ENCODE measurements around the gene ZFYVE9.

ZFYVE9 gene

GRCh38 chr1:52259886-52260285 is 118.0 kb downstream of the ZFYVE9 start:
- no peak for DNase-seq

DNA sequence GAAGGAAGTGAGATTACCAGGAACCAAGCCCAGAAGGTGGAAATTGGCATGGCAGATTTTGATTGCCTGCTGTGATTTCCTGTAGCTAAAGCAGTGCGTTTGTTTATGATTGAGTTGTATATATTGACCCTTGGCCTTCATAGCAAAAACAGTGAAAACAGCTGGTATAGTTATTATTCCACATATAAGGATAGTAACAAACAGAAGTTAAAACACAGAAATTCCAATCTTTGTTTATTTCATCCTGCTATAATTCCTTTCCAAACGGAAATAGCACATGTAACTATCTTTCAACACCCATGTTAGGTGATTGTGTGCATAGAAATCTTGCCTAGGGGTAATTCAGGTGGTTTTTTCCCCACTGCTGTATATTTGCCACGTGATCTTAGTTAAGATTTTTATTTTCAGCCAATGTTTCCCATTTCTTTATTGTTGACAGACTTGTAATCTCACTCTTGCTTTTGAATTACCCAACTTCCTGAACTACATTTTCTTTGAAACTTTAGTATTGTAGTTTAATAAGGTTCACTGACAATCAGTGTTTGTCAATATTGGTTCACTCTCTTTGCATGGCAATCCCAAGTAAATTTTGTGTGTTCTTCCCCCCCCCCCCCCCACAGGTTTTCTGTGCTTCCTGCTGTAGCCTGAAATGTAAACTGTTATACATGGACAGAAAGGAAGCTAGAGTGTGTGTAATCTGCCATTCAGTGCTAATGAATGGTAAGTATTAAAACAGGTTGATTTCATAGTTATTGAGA is 121.4 kb downstream of the ZFYVE9 start:
- DNase-seq: peak; percentile 68

DNA sequence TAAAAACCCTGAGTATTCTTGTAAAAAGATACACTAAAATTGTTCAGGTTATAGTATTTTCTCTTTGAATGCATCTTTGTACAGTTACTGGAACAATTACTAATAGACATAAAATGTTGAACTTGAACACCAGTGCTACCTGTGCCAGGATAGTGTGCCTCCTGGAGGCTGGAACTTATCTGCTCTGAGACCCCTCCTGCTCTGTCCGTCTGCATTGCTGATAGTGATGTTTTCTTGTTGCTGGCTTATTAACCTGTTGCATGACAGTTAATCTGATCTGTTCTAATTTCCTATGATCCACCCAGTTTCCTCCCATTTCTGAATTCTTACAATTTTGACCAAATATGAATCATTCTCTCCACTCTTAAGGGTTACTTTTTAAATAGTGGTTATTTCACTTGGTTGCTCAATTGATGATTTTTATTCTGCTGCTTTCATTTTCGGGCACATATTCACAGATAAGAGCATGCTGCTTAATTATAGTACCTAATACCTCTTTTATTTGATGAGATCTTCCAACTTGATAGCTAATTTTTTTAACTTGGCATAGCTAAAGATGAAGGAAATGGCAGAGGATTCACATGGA is 122.7 kb downstream of the ZFYVE9 start:
- no peak for DNase-seq

DNA sequence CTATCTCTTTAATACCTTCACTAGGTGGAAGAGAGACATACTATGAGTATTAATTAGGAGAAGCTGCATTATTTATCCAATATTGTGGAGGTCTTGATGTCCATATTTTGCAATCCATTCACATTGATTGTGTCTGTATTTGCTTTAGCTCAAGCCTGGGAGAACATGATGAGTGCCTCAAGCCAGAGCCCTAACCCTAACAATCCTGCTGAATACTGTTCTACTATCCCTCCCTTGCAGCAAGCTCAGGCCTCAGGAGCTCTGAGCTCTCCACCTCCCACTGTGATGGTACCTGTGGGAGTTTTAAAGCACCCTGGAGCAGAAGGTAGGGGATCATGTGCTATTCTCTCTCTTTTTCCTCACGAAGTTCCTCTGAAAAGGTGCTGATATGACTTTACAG is 124.6 kb downstream of the ZFYVE9 start:
- DNase-seq: peak; percentile 0

DNA sequence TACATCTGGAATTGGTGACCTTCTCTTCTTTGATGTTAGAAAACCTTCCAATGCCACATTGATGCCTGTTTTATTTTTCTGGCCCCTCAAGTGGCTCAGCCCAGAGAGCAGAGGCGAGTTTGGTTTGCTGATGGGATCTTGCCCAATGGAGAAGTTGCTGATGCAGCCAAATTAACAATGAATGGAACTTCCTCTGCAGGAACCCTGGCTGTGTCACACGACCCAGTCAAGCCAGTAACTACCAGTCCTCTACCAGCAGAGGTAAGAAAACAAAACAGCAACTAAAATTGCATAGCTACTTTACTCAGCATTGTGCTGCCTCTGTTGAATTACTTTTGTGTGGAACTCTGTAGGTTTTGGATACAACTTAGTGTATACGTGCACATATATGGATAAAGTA is 126.5 kb downstream of the ZFYVE9 start:
- no peak for DNase-seq

DNA sequence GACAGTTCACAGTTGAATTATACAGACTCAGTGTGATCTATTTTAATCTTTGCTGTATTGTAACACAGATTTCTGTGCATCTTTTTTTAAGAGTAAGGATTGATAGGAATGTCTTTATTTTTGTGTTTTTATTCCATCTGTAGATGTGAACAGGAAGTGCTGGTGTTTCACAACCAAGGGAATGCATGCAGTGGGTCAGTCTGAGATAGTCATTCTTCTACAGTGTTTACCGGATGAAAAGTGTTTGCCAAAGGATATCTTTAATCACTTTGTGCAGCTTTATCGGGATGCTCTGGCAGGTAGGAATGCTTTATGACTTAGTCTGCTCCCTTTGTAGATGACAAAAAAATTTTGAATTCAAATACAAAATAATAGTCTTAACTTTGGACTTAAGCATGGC is 139.6 kb downstream of the ZFYVE9 start:
- DNase-seq: no peak

DNA sequence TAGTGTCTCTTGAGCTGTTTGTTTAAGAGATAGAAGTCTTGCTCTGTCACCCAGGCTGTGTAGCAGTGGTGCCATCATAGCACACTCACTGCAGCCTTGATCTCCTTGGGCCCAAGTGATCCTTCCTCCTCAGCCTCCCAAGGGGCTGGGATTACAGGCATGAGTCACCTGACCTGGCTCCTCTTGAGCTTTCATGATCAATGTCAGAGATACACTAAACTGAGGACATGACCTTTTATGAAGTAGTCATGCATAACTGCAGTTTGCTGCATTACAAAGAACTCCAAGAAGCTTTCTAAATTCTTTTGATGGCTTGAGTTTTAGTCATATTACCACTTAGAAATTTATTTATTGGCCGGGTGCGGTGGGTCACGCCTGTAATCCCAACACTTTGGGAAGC is 146.4 kb downstream of the ZFYVE9 start:
- no peak for DNase-seq

DNA sequence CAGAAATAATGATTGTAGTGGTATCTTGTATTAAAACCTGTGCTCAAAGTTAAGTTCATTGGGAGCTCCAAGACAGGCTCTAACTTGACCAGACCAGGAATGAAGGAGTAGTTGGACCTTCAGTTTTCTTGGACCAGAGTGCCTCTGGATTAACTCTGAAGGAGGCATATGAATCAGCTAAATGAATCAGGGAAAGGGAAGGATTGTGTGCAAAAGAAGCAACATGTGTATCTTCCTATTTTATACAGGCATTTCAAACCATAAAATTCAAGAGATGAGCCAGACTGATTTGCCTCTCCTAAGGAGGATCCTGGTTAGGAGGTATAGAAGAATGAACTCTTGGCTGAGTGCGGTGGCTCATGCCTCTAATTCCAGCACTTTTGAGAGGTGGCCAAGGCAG is 152.7 kb downstream of the ZFYVE9 start:
- DNase-seq: no peak

GRCh38 chr1:52296345-52296744 is 154.5 kb downstream of the ZFYVE9 start:
- peak; percentile 54 for DNase-seq

DNA sequence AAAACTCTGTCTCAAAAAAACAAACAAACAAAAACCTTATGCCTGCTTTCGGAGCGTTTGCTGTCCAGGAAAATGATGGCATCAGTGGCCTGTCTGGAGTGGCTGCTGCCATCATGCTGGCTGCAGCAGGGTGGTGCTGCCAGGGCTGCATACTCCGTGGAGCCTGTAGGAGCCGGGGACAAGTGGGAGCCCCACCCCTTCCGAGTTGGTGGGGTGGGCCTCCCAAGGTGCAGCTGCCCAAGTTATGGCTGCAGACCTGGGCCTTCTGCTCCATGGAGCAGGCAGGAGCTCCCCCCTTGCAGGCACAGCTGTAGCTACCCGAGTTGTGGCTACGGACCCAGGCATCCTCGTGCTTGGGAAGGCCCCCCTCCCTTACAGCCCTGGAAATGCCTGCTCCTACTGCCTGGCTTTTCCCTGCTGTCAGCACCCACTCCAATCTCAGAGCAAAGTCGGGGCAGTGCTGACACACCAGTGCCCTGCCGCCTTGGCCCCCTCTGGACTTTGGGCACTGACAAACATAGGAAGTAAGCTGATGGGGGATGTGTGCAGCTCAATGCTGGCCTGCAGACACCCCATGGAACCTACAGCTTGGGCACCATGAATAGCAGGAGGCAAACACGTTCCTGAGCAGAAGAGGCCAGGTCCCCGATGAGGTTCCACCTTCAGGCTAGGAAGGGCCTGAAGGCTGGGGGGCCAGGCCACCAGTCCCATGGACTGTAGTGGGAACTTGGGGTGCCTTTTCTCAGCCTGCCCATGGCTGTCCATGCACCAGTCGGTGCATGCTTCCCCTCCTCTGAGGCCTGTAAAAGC is 163.7 kb downstream of the ZFYVE9 start:
- no peak for DNase-seq

DNA sequence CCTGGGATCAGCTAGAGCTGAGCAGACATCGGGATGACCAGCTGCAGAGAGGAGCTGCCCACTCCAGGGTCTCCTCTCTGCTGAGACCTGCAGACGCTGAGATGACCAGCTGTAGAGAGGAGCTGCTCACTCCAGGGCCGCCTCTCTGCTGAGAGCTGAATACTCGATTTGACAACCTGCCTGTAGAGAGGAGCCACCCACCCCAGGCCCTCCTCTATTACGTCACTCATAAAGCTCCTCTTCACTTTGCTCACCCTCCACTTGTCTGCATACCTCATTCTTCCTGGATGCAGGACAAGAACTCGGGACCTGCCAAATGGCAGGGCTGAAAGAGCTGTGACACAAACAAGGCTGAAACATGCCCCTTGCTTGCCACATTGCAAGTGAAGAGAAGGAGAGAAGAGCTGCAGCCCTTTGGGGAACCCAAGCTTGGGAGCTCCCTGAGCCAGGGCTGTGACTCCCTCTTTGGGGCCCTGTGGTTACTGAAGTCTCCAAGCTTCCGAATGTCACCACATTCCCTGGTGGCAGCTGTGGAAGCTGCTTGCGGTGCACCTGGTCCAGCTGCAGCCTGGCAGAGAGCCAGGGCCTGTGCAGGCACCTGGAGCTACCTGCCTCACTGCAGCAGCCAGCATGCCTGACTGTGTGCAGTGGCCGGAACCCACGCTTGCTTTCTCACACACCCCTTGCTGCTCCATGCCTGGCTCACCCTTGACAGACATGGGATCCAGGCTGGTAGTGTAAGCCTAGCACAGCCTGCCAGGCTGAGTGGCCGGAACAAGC is 164.5 kb downstream of the ZFYVE9 start:
- DNase-seq: peak; percentile 67

- no peak for DNase-seq
Observed at GRCh38 chr1:52321061-52321460, 179.2 kb downstream of the ZFYVE9 start.

DNA sequence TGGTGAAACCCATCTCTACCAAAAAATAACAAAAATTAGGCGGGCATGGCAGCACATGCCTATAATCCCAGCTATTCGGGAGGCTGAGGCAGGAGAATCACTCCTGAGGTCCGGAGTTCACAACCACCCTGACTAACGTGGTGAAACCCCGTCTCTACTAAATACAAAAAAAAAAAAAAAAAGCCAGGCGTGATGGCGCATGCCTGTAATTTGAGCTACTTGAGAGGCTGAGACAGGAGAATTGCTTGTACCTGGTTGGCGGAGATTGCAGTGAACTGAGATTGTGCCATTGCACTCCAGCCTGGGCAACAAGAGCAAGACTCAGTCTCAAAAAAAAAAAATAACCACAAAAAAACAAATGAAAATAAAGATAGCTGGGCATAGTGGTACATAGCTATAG is 181.8 kb downstream of the ZFYVE9 start:
- DNase-seq: peak; percentile 15

GRCh38 chr1:52325786-52326185 is 183.9 kb downstream of the ZFYVE9 start:
- DNase-seq: peak; percentile 7

DNA sequence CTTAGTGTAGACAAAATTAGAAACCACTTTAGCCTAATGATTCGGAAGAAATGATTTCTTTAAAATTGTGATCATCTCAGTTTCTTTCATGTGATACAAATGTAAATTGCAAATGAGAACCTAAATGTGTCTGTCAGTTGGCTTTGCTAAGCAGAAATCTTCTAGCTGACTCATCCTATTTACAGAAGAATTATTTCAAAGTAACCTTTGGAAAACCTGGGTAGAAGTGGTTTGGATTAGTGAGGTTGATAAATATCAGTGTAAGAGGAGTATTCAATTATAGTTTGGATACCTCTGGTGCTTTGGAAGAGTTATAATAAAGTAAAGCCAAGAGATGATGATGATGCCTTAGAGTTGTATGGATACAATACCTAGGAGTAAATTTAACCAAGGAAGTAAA is 186.7 kb downstream of the ZFYVE9 start:
- DNase-seq: no peak

- DNase-seq: no peak
Observed at GRCh38 chr1:52332411-52332810, 190.5 kb downstream of the ZFYVE9 start.

- DNase-seq: peak; percentile 59
Observed at GRCh38 chr1:52334906-52335528, 193.1 kb downstream of the ZFYVE9 start.

- peak; percentile 47 for DNase-seq
Observed at GRCh38 chr1:52337439-52337838, 195.6 kb downstream of the ZFYVE9 start.

DNA sequence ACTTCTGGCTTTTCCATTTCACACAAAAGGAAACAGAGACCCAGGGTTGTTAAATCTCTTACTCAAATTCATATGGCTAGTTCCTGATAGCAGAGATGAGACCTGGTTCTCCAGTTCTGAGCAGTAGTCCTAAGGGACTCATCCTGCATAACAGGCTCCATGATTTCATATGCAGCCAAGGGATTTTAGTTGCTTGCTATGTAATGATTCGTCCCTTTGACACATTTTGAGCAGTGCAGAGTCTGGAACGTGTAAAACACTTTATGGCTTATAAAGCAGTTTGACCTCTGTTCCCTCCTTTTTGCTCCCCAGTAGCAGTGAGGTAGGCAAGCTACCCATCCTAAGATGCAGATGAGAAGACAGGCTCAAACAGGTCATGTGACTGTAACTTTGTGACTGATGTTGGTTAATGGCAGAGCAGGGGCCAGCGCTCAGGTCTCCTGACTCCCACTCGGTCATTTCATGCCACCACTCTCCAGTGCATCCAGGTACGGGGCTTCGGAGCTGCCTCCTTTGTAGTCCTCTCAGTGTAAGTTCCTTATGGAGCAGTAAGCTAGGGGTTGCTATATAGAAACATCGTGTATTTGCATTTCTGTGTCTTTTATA is 199.9 kb downstream of the ZFYVE9 start:
- no peak for DNase-seq

DNA sequence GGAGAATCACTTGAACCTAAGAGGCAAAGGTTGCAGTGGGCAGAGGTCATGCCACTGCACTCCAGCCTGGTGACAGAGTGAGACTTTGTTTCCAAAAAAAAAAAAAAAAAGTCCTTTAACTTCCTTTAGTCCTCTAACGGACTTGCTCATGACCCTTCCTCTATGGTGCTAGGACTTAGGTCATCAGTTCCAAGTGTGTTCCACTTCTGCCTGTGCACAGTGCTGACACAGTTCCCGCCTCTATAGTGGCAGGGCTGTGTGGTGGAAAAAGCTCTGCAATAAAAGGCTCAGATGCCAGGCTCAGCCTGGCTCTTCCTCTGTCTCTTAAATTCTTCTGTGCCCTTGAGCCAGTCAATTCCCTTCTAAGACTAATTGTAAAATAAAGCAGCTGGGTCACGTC is 202.1 kb downstream of the ZFYVE9 start:
- DNase-seq: no peak

DNA sequence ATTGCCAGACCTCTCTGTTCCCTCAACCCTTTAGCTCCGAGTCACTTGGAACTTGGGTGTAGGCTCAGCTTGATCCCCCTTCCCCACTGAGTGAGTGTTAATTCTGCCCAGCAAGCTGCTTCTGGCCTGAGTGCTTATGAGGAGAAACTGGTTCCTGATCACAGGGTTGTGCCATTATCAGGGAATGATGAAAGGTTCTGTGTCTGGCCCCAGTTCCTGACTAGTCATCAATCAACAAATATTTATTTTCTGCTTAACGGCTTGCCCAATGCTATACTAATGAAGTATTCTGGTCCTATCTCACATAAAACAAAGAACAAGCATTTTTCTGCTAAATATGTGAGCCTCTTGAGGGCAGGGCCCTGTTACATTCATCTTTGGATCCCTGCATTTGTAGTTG is 203.4 kb downstream of the ZFYVE9 start:
- no peak for DNase-seq

GRCh38 chr1:52346653-52347052 is 204.8 kb downstream of the ZFYVE9 start:
- DNase-seq: no peak

Data from NCI-H69 (cell line).